ENCODE data around the gene CLEC4M.

- TF ChIP-seq CTCF (IDR thresholded peaks at IDR 0.05) (no peak), EZH2 (IDR thresholded peaks at IDR 0.05) (no peak), EZH2phosphoT487 (IDR thresholded peaks at IDR 0.05) (no peak)
Measured at GRCh38 chr19:7771072-7771471, 8.0 kb downstream of the CLEC4M start.

All from neural progenitor cell (in vitro differentiated cells).